HG03460 (cell line): ENCODE results near the gene CBLN1.

Source experiments
- ATAC-seq: cut with Tn5 transposase; IDR thresholded peaks from one replicate; pipeline ENCODE4 v1.9.1; 2021; ENCODE audit not compliant: unreplicated experiment

CBLN1 gene

GRCh38 chr16:49281480-49281842, at the start of gene CBLN1:
CBLN1 (minus strand) TSS chr16:49281838; CDS start chr16:49281465, 373 bp downstream.
- no peak for ATAC-seq

- ATAC-seq, result no peak
Observed at GRCh38 chr16:49330562-49331201, 49.0 kb upstream of the CBLN1 start.

GRCh38 chr16:49328325-49328724, 46.7 kb upstream of the CBLN1 start:
- no peak for ATAC-seq

GRCh38 chr16:49327466-49327865, 45.8 kb upstream of the CBLN1 start:
- no peak for ATAC-seq

- ATAC-seq, result no peak
Observed at GRCh38 chr16:49324703-49325102, 43.1 kb upstream of the CBLN1 start.

- no peak for ATAC-seq
Observed at GRCh38 chr16:49315602-49316001, 34.0 kb upstream of the CBLN1 start.

- no peak for ATAC-seq
Observed at GRCh38 chr16:49312389-49312985, 30.8 kb upstream of the CBLN1 start.

- ATAC-seq, result no peak
Observed at GRCh38 chr16:49311823-49312222, 30.2 kb upstream of the CBLN1 start.

GRCh38 chr16:49307176-49307575, 25.5 kb upstream of the CBLN1 start:
- no peak for ATAC-seq

- no peak for ATAC-seq
Observed at GRCh38 chr16:49305406-49305805, 23.8 kb upstream of the CBLN1 start.

- no peak for ATAC-seq
Observed at GRCh38 chr16:49292413-49292812, 10.8 kb upstream of the CBLN1 start.

GRCh38 chr16:49287572-49287971, 5.9 kb upstream of the CBLN1 start:
- no peak for ATAC-seq

GRCh38 chr16:49284962-49285361, 3.3 kb upstream of the CBLN1 start:
- ATAC-seq, result no peak

- no peak for ATAC-seq
Observed at GRCh38 chr16:49283376-49284049, 1.9 kb upstream of the CBLN1 start.

GRCh38 chr16:49282690-49283375, 1.2 kb upstream of the CBLN1 start:
- ATAC-seq, result no peak

- ATAC-seq, result peak; percentile 92
Observed at GRCh38 chr16:49281843-49282642, 405 bp upstream of the CBLN1 start.

GRCh38 chr16:49280841-49281371, 732 bp downstream of the CBLN1 start:
- no peak for ATAC-seq

GRCh38 chr16:49280105-49280741, 1.4 kb downstream of the CBLN1 start:
- ATAC-seq, result no peak

GRCh38 chr16:49278944-49279725, 2.5 kb downstream of the CBLN1 start:
- no peak for ATAC-seq

- ATAC-seq, result no peak
Observed at GRCh38 chr16:49278567-49278827, 3.1 kb downstream of the CBLN1 start.
